PC-3 (cell line): ENCODE measurements around the gene ZC2HC1C.

Experiments used
- CTCF ChIP-seq: fragments of 300-600 bp; sonication (generic); conservative IDR thresholded peaks from 2 replicates; pipeline ENCODE4 v1.5.1; 2017; ENCODE audit warnings: antibody characterized with exemption, low read depth, mild to moderate bottlenecking, low read length
- EZH2 ChIP-seq: fragments of 300-600 bp; sonication (generic); IDR thresholded peaks from one replicate; pipeline ENCODE4 v1.6.1; 2017; ENCODE audit warnings: antibody characterized with exemption, mild to moderate bottlenecking, low read length; ENCODE audit not compliant: unreplicated experiment

- TF ChIP-seq CTCF (no peak), EZH2 (no peak)
Measured at GRCh38 chr14:75066691-75067090, 2.8 kb upstream of the ZC2HC1C start.
